Fibroblast of villous mesenchyme (primary cell): Measurements from ENCODE around the gene FHIP2A. TPM values are rescaled to one million over a fixed set of nuclear protein-coding genes. Genes with fewer than 3 reads are reported as not detected.
"Not testable (repeated sequence)": the region's sequence is repeated elsewhere in the genome, so short reads cannot be mapped to it uniquely, and the experiment has no call there.

Experiments used
- DNase-seq: peaks from one replicate; pipeline ENCODE4 v3.0.0-alpha.2; 2010; ENCODE audit warnings: low read depth
- H3K4me3 ChIP-seq: 2 replicates; pipeline ENCODE4 v1.5.1; 2011; ENCODE audit warnings: low read depth, mild to moderate bottlenecking, low read length
- CTCF ChIP-seq: IDR thresholded peaks from 2 replicates; pipeline ENCODE4 v1.5.1; 2012; ENCODE audit warnings: low read depth, mild to moderate bottlenecking, low read length; ENCODE audit not compliant: insufficient read depth
- total RNA-seq: library from RNA; depleted of rRNA; stranded (reverse); fragments of >200 nt; gene quantifications from 2 replicates; pipeline ENCODE4 v1.2.3, GENCODE V29; 2012

Gene FHIP2A
- total RNA-seq, 1 donor, result 38.0 TPM

- H3K4me3 ChIP-seq, result no peak overlapping the region
- no peak for DNase-seq
- TF ChIP-seq CTCF, result no peak
These were observed 40.9 kb upstream of the FHIP2A start for GRCh38 chr10:114780577-114781184.

GRCh38 chr10:114782666-114783065, 38.9 kb upstream of the FHIP2A start:
- no peak overlapping the region for H3K4me3 ChIP-seq
- no peak for TF ChIP-seq CTCF
- DNase-seq, result no peak

- TF ChIP-seq CTCF, result no peak
- no peak overlapping the region for H3K4me3 ChIP-seq
- DNase-seq, result no peak
These were observed 37.9 kb upstream of the FHIP2A start for GRCh38 chr10:114783686-114784085.

- peak; percentile 69 for DNase-seq
- peak; percentile 61 for TF ChIP-seq CTCF
- not testable (repeated sequence) for H3K4me3 ChIP-seq
These were observed 35.1 kb upstream of the FHIP2A start for GRCh38 chr10:114786492-114786891.

GRCh38 chr10:114787131-114787530, 34.4 kb upstream of the FHIP2A start:
- DNase-seq, H3K4me3 ChIP-seq: not testable (repeated sequence)

- no peak for DNase-seq
- TF ChIP-seq CTCF, result no peak
- H3K4me3 ChIP-seq, result no peak overlapping the region
These were observed 29.8 kb upstream of the FHIP2A start for GRCh38 chr10:114791768-114792167.

GRCh38 chr10:114795039-114795438, 26.5 kb upstream of the FHIP2A start:
- no peak for TF ChIP-seq CTCF
- DNase-seq, result no peak
- H3K4me3 ChIP-seq, result no peak overlapping the region
